HepG2 (cell line): ENCODE data around the gene THOC7. TPM values are rescaled to one million over a fixed set of nuclear protein-coding genes. Genes with fewer than 3 reads are reported as not detected.

Experiments
- CBX2 ChIP-seq, 2 experiments: fragments of 200-600 bp in 1 of 2; sonication (generic); formaldehyde crosslinking in 1 of 2; IDR thresholded peaks; 2 replicates each; pipeline versions ENCODE4 v1.7.0 to v1.8.1; 2018 to 2022; ENCODE audit warnings: low read depth in 2 of 2, low read length in 1 of 2, mild to moderate bottlenecking in 1 of 2, missing genetic modification reagents in 1 of 2
- FOSL2 ChIP-seq: sonication (generic); formaldehyde crosslinking; IDR thresholded peaks from 2 replicates; pipeline ENCODE4 v1.4.0; 2020; ENCODE audit warnings: missing genetic modification reagents
- HOXA5 ChIP-seq: sonication (generic); formaldehyde crosslinking; IDR thresholded peaks from 2 replicates; pipeline ENCODE4 v1.4.0; 2020; ENCODE audit warnings: missing genetic modification reagents
- KLF16 ChIP-seq, 2 experiments: sonication (generic) in 1 of 2; formaldehyde crosslinking in 1 of 2; IDR thresholded peaks; 2 replicates each; pipeline versions ENCODE4 v1.6.1 to v1.8.0; 2016 to 2023; ENCODE audit warnings: missing genetic modification reagents in 2 of 2, missing compliant biosample characterization in 1 of 2
- NFKB2 ChIP-seq: sonication (generic); formaldehyde crosslinking; IDR thresholded peaks from 2 replicates; pipeline ENCODE4 v1.4.0; 2020; ENCODE audit warnings: missing genetic modification reagents, borderline replicate concordance
- POLR2AphosphoS5 ChIP-seq: IDR thresholded peaks from 2 replicates; pipeline ENCODE4 v1.6.1; 2012; ENCODE audit warnings: low read depth, low read length
- REL ChIP-seq: sonication (generic); formaldehyde crosslinking; conservative IDR thresholded peaks from 2 replicates; pipeline ENCODE4 v1.8.0; 2022; ENCODE audit warnings: mild to moderate bottlenecking, missing genetic modification reagents, moderate library complexity
- SMAD1 ChIP-seq: sonication (generic); formaldehyde crosslinking; IDR thresholded peaks from 2 replicates; pipeline ENCODE4 v1.4.0; 2020; ENCODE audit warnings: missing genetic modification reagents, low read depth, mild to moderate bottlenecking, borderline replicate concordance
- SP4 ChIP-seq: sonication (generic); formaldehyde crosslinking; IDR thresholded peaks from 2 replicates; pipeline ENCODE4 v1.8.1; 2023; ENCODE audit warnings: mild to moderate bottlenecking, missing genetic modification reagents
- TOE1 ChIP-seq: sonication (generic); formaldehyde crosslinking; IDR thresholded peaks from 2 replicates; pipeline ENCODE4 v1.4.0; 2020; ENCODE audit warnings: mild to moderate bottlenecking, missing genetic modification reagents
- ZNF20 ChIP-seq: sonication (generic); formaldehyde crosslinking; IDR thresholded peaks from 2 replicates; pipeline ENCODE4 v1.4.0; 2020; ENCODE audit warnings: mild to moderate bottlenecking, moderate library complexity, missing genetic modification reagents
- ZNF24 ChIP-seq: fragments of 450-650 bp; IDR thresholded peaks from 2 replicates; pipeline ENCODE4 v1.6.1; 2017; ENCODE audit warnings: antibody characterized with exemption, mild to moderate bottlenecking
- ZNF709 ChIP-seq: sonication (generic); formaldehyde crosslinking; IDR thresholded peaks from 2 replicates; pipeline ENCODE4 v1.5.0; 2020; ENCODE audit warnings: mild to moderate bottlenecking, missing genetic modification reagents
- ZNF772 ChIP-seq: sonication (generic); formaldehyde crosslinking; IDR thresholded peaks from 2 replicates; pipeline ENCODE4 v1.5.0; 2020; ENCODE audit warnings: mild to moderate bottlenecking, missing genetic modification reagents
- ZNF788 ChIP-seq: sonication (generic); formaldehyde crosslinking; IDR thresholded peaks from 2 replicates; pipeline ENCODE4 v1.5.0; 2020; ENCODE audit warnings: mild to moderate bottlenecking, missing genetic modification reagents, borderline replicate concordance
- ZSCAN21 ChIP-seq: sonication (generic); formaldehyde crosslinking; IDR thresholded peaks from 2 replicates; pipeline ENCODE4 v1.8.0; 2022; ENCODE audit warnings: mild to moderate bottlenecking, missing genetic modification reagents, moderate library complexity, borderline replicate concordance
- ZSCAN9 ChIP-seq: IDR thresholded peaks from 2 replicates; pipeline ENCODE4 v1.6.1; 2016; ENCODE audit warnings: borderline replicate concordance
- polyA plus RNA-seq, 8 experiments: library from polyadenylated mRNA; depleted of rRNA in 3 of 8; stranded (reverse) in 7 of 8; unstranded in 1 of 8; fragments of >200 nt; fragmentation: Illumina TruSeq in 4 of 8; extraction: Trizol in 4 of 8; gene quantifications; 2 replicates each; pipeline versions ENCODE4 v1.2.1 to v1.2.3, GENCODE V29; 2011 to 2016; ENCODE audit warnings: low read depth in 4 of 8, missing spikeins in 1 of 8, mixed read lengths in 1 of 8; ENCODE audit not compliant: insufficient read depth in 1 of 8
- total RNA-seq, 5 experiments: library from RNA; depleted of rRNA; stranded (reverse); fragments of >200 nt; fragmentation: Illumina TruSeq; extraction: Trizol; gene quantifications; 2 replicates each; pipeline ENCODE4 v1.2.3, GENCODE V29; 2016; ENCODE audit warnings: low read depth in 1 of 5
- TF ChIP-seq, protein P1 (sequence below): sonication (generic); formaldehyde crosslinking; IDR thresholded peaks from 2 replicates; pipeline ENCODE4 v1.4.0; 2020; ENCODE audit warnings: mild to moderate bottlenecking, missing genetic modification reagents
- TF ChIP-seq, protein P2 (sequence below): sonication (generic); formaldehyde crosslinking; IDR thresholded peaks from 2 replicates; pipeline ENCODE4 v1.5.1; 2020; ENCODE audit warnings: missing genetic modification reagents, mild to moderate bottlenecking, borderline replicate concordance
- TF ChIP-seq, protein P3 (sequence below): sonication (generic); formaldehyde crosslinking; IDR thresholded peaks from 2 replicates; pipeline ENCODE4 v1.4.0; 2020; ENCODE audit warnings: missing genetic modification reagents, borderline replicate concordance

The THOC7 gene
- total and polyA plus RNA-seq, 2 of the 13 experiments (the other 11 are each of a cell fraction or from before 2014, with no cell fraction given): 32.8 to 63.5 TPM

DNA sequence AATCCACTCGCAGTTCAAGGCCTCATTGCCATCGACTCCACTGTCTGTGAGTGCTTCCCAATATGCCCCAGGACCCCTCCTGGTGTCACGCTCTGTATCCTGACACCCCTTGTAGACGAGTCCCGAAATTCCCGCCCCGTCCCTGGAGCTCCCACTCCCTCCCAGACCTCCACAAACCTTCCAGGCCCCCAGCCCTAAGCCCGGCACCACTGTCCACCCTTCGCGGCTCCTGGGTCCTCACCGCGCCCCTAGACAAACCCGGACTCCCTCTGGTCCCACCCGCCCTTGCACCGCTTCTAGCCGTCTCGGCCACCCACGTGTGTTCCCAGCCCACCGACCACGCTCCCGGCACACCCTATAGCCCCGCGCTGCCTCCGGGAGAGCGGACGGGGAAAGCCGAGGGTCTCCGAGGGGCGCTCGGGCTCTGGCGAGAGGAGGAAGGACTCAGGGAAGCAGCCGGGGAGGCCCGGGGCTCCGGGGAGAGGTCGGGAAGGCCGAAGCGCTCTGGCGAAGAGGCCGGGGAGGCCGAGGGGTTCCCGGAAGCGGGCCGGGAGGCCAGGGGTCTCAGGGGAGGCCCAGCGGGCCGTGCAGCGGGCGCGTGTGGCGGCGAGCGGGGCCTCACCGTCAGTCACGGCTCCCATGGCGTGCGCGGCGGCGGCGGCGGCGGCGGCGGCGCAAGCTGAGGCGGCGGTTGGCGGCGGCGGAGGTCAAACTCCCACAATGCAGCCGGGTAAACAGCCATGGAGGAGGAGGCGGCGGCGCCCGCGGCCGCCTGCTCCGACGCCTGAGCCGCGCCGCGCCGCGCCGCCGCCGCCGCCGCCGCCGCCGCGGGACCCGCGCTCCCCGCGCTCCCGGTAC is at the start of gene THOC7, which contains the start of gene ATXN7 (continued):
- TF ChIP-seq SMAD1 (CRISPR knock-in tag): no peak
- TF ChIP-seq SP4 (CRISPR knock-in tag): no peak
- TF ChIP-seq, protein P1, sequence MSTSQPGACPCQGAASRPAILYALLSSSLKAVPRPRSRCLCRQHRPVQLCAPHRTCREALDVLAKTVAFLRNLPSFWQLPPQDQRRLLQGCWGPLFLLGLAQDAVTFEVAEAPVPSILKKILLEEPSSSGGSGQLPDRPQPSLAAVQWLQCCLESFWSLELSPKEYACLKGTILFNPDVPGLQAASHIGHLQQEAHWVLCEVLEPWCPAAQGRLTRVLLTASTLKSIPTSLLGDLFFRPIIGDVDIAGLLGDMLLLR (CRISPR knock-in tag): no peak
- TF ChIP-seq, protein P2, sequence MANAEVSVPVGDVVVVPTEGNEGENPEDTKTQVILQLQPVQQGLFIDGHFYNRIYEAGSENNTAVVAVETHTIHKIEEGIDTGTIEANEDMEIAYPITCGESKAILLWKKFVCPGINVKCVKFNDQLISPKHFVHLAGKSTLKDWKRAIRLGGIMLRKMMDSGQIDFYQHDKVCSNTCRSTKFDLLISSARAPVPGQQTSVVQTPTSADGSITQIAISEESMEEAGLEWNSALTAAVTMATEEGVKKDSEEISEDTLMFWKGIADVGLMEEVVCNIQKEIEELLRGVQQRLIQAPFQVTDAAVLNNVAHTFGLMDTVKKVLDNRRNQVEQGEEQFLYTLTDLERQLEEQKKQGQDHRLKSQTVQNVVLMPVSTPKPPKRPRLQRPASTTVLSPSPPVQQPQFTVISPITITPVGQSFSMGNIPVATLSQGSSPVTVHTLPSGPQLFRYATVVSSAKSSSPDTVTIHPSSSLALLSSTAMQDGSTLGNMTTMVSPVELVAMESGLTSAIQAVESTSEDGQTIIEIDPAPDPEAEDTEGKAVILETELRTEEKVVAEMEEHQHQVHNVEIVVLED (CRISPR knock-in tag): no peak
- no peak for TF ChIP-seq CBX2 (IDR thresholded peaks at IDR 0.05; ENCODE audit: low read depth, low read length)
- no peak for TF ChIP-seq CBX2 (CRISPR knock-in tag; IDR thresholded peaks at IDR 0.05; ENCODE audit: low read depth)
- no peak; the same call in 1 of the 2 replicates for TF ChIP-seq ZNF772
- TF ChIP-seq KLF16 (CRISPR knock-in tag; IDR thresholded peaks at IDR 0.05): peak in 1 of 2 experiments; percentile 30; a peak in 1 of 4 replicates
- no peak; the same call in 1 of the 2 replicates for TF ChIP-seq ZSCAN21 (CRISPR knock-in tag)
- TF ChIP-seq REL (CRISPR knock-in tag): 0 out of 2 replicates have a peak, but pooled peaks have one; percentile 42
- TF ChIP-seq ZNF709 (CRISPR knock-in tag): 0 out of 2 replicates have a peak, but pooled peaks have one; percentile 24
- no peak for TF ChIP-seq ZNF788 (CRISPR knock-in tag)
- no peak for TF ChIP-seq ZNF20 (CRISPR knock-in tag)
- TF ChIP-seq, protein P3, sequence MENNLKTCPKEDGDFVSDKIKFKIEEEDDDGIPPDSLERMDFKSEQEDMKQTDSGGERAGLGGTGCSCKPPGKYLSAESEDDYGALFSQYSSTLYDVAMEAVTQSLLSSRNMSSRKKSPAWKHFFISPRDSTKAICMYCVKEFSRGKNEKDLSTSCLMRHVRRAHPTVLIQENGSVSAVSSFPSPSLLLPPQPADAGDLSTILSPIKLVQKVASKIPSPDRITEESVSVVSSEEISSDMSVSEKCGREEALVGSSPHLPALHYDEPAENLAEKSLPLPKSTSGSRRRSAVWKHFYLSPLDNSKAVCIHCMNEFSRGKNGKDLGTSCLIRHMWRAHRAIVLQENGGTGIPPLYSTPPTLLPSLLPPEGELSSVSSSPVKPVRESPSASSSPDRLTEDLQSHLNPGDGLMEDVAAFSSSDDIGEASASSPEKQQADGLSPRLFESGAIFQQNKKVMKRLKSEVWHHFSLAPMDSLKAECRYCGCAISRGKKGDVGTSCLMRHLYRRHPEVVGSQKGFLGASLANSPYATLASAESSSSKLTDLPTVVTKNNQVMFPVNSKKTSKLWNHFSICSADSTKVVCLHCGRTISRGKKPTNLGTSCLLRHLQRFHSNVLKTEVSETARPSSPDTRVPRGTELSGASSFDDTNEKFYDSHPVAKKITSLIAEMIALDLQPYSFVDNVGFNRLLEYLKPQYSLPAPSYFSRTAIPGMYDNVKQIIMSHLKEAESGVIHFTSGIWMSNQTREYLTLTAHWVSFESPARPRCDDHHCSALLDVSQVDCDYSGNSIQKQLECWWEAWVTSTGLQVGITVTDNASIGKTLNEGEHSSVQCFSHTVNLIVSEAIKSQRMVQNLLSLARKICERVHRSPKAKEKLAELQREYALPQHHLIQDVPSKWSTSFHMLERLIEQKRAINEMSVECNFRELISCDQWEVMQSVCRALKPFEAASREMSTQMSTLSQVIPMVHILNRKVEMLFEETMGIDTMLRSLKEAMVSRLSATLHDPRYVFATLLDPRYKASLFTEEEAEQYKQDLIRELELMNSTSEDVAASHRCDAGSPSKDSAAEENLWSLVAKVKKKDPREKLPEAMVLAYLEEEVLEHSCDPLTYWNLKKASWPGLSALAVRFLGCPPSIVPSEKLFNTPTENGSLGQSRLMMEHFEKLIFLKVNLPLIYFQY (CRISPR knock-in tag): no peak
- TF ChIP-seq NFKB2 (CRISPR knock-in tag): no peak
- TF ChIP-seq POLR2AphosphoS5: 0 out of 2 replicates have a peak, but pooled peaks have one; percentile 9
- no peak for TF ChIP-seq TOE1 (CRISPR knock-in tag)
- no peak for TF ChIP-seq FOSL2
- peak; percentile 37; the same call in 1 of the 2 replicates for TF ChIP-seq HOXA5 (CRISPR knock-in tag)
- no peak for TF ChIP-seq ZNF24
- TF ChIP-seq ZSCAN9 (CRISPR knock-in tag): no peak
